T-cell (primary cell): ENCODE data around the gene SPATS1. TPM values are rescaled to one million over a fixed set of nuclear protein-coding genes. Genes with fewer than 3 reads are reported as not detected.
"Not testable (repeated sequence)": the region's sequence is repeated elsewhere in the genome, so short reads cannot be mapped to it uniquely, and the experiment has no call there.

ENCODE experiments used
- ATAC-seq, 4 experiments: fragments of 200-7000 bp in 3 of 4; fragments of 150-1000 bp in 1 of 4; cut with Tn5 transposase; replicated peaks in 1 of 4; 1 replicate in 3 of 4; 2 replicates in 1 of 4; pipeline ENCODE4 v1.10.0; 2021; ENCODE audit warnings: moderate library complexity in 3 of 4, mild to moderate bottlenecking in 2 of 4, moderate number of reproducible peaks in 1 of 4
- CTCF ChIA-PET, 2 donors: fragments of 300-600 bp; sonication (Branson Sonifier 250); formaldehyde crosslinking; loops; one replicate each; lab custom pipeline; 2022; ENCODE audit warnings: antibody characterized with exemption in 2 of 2; lab: Charles Lee
- POLR2A ChIA-PET, 2 donors: fragments of 300-600 bp; sonication (Branson Sonifier 250); formaldehyde crosslinking; loops; one replicate each; lab custom pipeline; 2022; ENCODE audit warnings: antibody characterized with exemption in 2 of 2; lab: Charles Lee
- DNase-seq, 35 experiments: peaks; one replicate each; pipeline versions ENCODE4 v3.0.0 to v3.0.0-alpha.2; 2013 to 2023
- H3K27ac ChIP-seq: one replicate; pipeline ENCODE4 v1.5.1; 2013; ENCODE audit warnings: low read length
- H3K27me3 ChIP-seq, 2 experiments: replicated peaks in 1 of 2; 1 replicate in 1 of 2; 2 replicates in 1 of 2; pipeline versions ENCODE4 v1.6.1 to v1.7.0; 2013; ENCODE audit warnings: low read length in 1 of 2, mixed read lengths in 1 of 2; ENCODE audit not compliant: control insufficient read depth in 2 of 2, insufficient read depth in 2 of 2; ENCODE audit errors: extremely low read depth in 1 of 2
- H3K36me3 ChIP-seq, 2 donors: 1 replicate in 1 of 2; 2 replicates in 1 of 2; pipeline versions ENCODE4 v1.6.1 to v1.7.0; 2013; ENCODE audit warnings: low read length in 1 of 2; ENCODE audit not compliant: control insufficient read depth in 2 of 2, insufficient read depth in 1 of 2; ENCODE audit errors: extremely low read depth in 1 of 2
- H3K4me1 ChIP-seq, 2 experiments: 1 replicate in 1 of 2; 2 replicates in 1 of 2; pipeline versions ENCODE4 v1.6.1 to v1.7.0; 2013; ENCODE audit warnings: low read length in 2 of 2, mixed read lengths in 1 of 2; ENCODE audit not compliant: insufficient read depth in 2 of 2, control insufficient read depth in 1 of 2; ENCODE audit errors: extremely low read depth in 1 of 2
- H3K4me3 ChIP-seq, 2 donors: 1 replicate in 1 of 2; 2 replicates in 1 of 2; pipeline versions ENCODE4 v1.5.1 to v1.7.0; 2013; ENCODE audit warnings: mild to moderate bottlenecking in 2 of 2, low read length in 1 of 2, moderate library complexity in 1 of 2; ENCODE audit not compliant: control insufficient read depth in 1 of 2; ENCODE audit errors: extremely low read depth in 1 of 2
- H3K9me3 ChIP-seq: 2 replicates; pipeline ENCODE4 v1.7.0; 2013
- H3K27ac Mint-ChIP-seq, 2 donors: one replicate each; pipeline ENCODE4 v1.8.0; 2020 to 2021; ENCODE audit warnings: mild to moderate bottlenecking in 2 of 2, mixed read lengths in 2 of 2
- H3K27me3 Mint-ChIP-seq, 2 donors: one replicate each; pipeline ENCODE4 v1.8.0; 2021 to 2022; ENCODE audit warnings: mixed read lengths in 2 of 2
- H3K36me3 Mint-ChIP-seq: one replicate; pipeline ENCODE4 v1.8.0; 2021; ENCODE audit warnings: mixed read lengths
- H3K4me1 Mint-ChIP-seq, 3 donors: one replicate each; pipeline ENCODE4 v1.8.0; 2020 to 2022; ENCODE audit warnings: mixed read lengths in 3 of 3, mild to moderate bottlenecking in 1 of 3
- H3K4me3 Mint-ChIP-seq, 3 donors: one replicate each; pipeline ENCODE4 v1.8.0; 2020 to 2022; ENCODE audit warnings: mild to moderate bottlenecking in 3 of 3, mixed read lengths in 3 of 3, moderate library complexity in 3 of 3
- H3K9me3 Mint-ChIP-seq, 3 donors: one replicate each; pipeline ENCODE4 v1.8.0; 2020 to 2022; ENCODE audit warnings: mixed read lengths in 3 of 3
- WGBS: methylation state at CpG from one replicate; pipeline ENCODE4 v1.1.5; 2013; ENCODE audit warnings: missing lambda C conversion rate; ENCODE audit not compliant: insufficient coverage; 5-methylcytosine and 5-hydroxymethylcytosine counted together
- total RNA-seq, 35 experiments: library from RNA in 6 of 35; stranded (reverse) in 6 of 35; fragments of 120-200 nt in 1 of 35; gene quantifications; one replicate each; pipeline versions ENCODE4 v1.2.1 to v1.2.4 and lab custom pipeline; 2013 to 2026

The SPATS1 gene
- total RNA-seq, 5 donors from 2014 or later (not counting 1 experiment from before 2014, with no cell fraction given): not detected

DNA sequence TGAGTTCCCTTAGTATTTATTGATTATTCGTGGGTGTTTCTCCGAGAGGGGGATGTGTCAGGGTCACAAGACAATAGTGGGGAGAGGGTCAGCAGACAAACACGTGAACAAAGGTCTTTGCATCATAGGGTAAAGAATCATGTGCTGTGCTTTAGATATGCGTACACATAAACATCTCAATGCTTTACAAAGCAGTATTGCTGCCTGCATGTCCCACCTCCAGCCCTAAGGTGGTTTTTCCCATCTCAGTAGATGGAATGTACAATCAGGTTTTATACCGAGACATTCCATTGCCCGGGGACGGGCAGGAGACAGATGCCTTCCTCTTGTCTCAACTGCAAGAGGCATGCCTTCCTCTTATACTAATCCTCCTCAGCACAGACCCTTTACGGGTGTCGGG, 14.2 kb upstream of the SPATS1 start:
- H3K27ac ChIP-seq, H3K36me3 Mint-ChIP-seq, POLR2A ChIA-PET, H3K4me1 ChIP-seq, H3K4me3 ChIP-seq, H3K4me3 Mint-ChIP-seq, DNase-seq, H3K9me3 ChIP-seq, CTCF ChIA-PET, H3K27ac Mint-ChIP-seq, H3K4me1 Mint-ChIP-seq, H3K36me3 ChIP-seq, ATAC-seq, H3K9me3 Mint-ChIP-seq: not testable (repeated sequence)
- H3K27me3 ChIP-seq: peaks cover 10 to 14% of the 10 kb centered on the region in 2 experiments
- H3K27me3 Mint-ChIP-seq: peaks cover 36 to 39% of the 10 kb centered on the region in 2 donors
- WGBS: no CpG with 5 or more reads among the region's 9 CpGs

DNA sequence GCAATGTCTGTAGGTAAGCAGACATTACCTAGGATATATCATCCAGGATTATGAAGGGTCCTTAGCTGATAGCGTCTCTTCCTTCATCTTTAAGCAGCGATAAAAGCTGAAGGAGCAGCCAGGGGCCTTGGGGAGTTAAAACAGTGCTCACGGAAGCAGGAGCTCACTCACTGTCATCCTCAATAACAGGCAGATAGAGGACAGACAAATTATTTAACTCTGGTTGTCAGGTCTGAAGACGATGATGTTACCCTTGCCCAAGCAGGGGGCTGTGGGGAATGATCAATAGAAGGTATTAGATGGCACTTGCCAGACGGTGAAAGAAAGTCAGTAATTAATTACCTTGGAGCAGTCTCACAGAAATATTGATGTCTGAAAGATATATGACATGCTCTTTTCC, 12.6 kb upstream of the SPATS1 start:
- H3K27ac Mint-ChIP-seq: no peak overlapping the region
- Histone ChIP-seq H3K9me3 (no peaks in the 10 kb centered on the region), H3K4me3 (no peak overlapping the region), H3K36me3 (no peaks in the 10 kb centered on the region), H3K27ac (no peak overlapping the region), H3K27me3 (peaks cover 10 to 14% of the 10 kb centered on the region in 2 experiments), H3K4me1 (no peaks in the 10 kb centered on the region)
- POLR2A ChIA-PET: no interaction called here
- no peaks in the 10 kb centered on the region for H3K4me1 Mint-ChIP-seq
- DNase-seq (no peak), ATAC-seq (no peak)
- WGBS: 82% methylated on average over 2 of the region's 5 CpGs
- no peaks in the 10 kb centered on the region for H3K36me3 Mint-ChIP-seq
- no peak overlapping the region for H3K4me3 Mint-ChIP-seq
- H3K27me3 Mint-ChIP-seq: peaks cover 36 to 41% of the 10 kb centered on the region in 2 donors
- CTCF ChIA-PET: interaction anchor here in 1 of 2 donors (0.6 kb wide), 1 partner anchor 233 kb away, joined by 4 read pairs; no protein-coding TSS in a partner anchor
- no peaks in the 10 kb centered on the region for H3K9me3 Mint-ChIP-seq

DNA sequence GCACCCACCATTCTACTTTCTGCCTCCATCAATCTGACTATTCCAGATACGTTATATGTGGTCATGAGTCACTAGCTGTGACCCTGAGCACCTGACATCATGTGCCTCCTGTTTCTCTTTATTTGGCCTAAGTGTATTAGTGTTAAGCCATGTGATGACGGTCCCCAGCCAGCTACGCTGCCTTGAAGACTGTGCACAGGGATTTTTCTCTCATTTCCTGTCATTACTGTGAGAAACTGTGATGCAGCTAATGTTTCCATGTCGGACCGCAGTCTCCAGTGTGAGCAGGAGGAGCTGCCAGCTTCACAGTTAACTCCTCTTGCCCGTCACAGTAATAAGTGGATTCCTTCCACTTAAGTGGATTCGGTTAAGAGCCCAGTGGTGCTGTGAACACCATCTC, 9.9 kb upstream of the SPATS1 start:
- Mint-ChIP-seq H3K27ac (no peak overlapping the region), H3K4me1 (no peaks in the 10 kb centered on the region), H3K27me3 (peaks cover 37 to 44% of the 10 kb centered on the region in 2 donors), H3K4me3 (no peak overlapping the region), H3K36me3 (no peaks in the 10 kb centered on the region), H3K9me3 (no peaks in the 10 kb centered on the region)
- ATAC-seq (no peak), DNase-seq (no peak)
- peaks cover 9 to 13% of the 10 kb centered on the region in 2 experiments for H3K27me3 ChIP-seq
- no peaks in the 10 kb centered on the region for H3K4me1 ChIP-seq
- ChIA-PET POLR2A (interaction anchor here in 1 of 2 donors (0.5 kb wide), 1 partner anchor 1463 kb away, joined by 4 read pairs; no protein-coding TSS in a partner anchor), CTCF (interaction anchor here (0.6 to 0.7 kb wide), 2 partner anchors 27 to 194 kb away, joined by 3 read pairs; no protein-coding TSS in a partner anchor)
- no peak overlapping the region for H3K27ac ChIP-seq
- no peaks in the 10 kb centered on the region for H3K36me3 ChIP-seq
- 57% methylated on average over 3 of the region's 7 CpGs for whole genome bisulfite sequencing
- no peaks in the 10 kb centered on the region for H3K9me3 ChIP-seq
- no peak overlapping the region for H3K4me3 ChIP-seq

DNA sequence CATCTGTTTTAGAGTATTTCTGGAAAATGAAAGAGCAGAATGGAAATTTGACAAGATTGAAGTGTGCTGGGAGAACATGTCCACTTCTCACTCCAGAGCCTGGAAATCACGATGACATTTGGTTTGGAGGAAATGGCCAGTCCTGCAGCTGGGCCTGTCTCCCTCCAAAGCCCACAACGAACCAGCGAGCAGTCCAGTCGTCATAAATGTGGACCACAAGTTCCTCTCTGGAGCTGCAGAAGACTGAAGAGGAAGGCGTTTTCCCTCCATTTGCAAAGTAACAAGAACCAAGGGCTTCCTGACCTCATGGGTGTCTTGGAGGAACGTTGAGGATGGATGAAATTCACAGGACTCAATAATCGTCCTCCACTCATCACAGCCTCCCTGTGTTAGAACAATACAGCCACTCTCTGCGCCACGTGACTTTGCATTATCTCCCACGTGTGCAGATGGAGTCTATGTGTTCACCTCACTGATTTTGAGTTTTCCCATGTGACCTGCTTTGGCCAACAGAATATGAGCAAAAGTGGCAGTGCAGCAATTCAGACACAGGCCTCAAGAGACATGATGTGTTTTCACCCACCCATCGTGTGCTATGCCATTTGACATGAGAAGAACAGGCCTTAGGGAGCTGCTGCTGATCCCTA, 9.1 kb upstream of the SPATS1 start:
- ChIA-PET POLR2A (no interaction called here), CTCF (interaction anchor here in 1 of 2 donors (0.6 to 0.8 kb wide), 2 partner anchors 65 to 194 kb away, joined by 3 read pairs; no protein-coding TSS in a partner anchor)
- no peak overlapping the region for H3K4me3 Mint-ChIP-seq
- no peaks in the 10 kb centered on the region for H3K4me1 ChIP-seq
- no peaks in the 10 kb centered on the region for H3K9me3 Mint-ChIP-seq
- no peaks in the 10 kb centered on the region for H3K4me1 Mint-ChIP-seq
- H3K4me3 ChIP-seq: no peak overlapping the region
- no peaks in the 10 kb centered on the region for H3K9me3 ChIP-seq
- H3K36me3 ChIP-seq: no peaks in the 10 kb centered on the region
- ATAC-seq: no peak
- H3K27me3 Mint-ChIP-seq: peaks cover 32 to 39% of the 10 kb centered on the region in 2 donors
- no peak overlapping the region for H3K27ac ChIP-seq
- 89% methylated on average over 3 of the region's 11 CpGs for WGBS
- H3K36me3 Mint-ChIP-seq: no peaks in the 10 kb centered on the region
- DNase-seq: no peak
- H3K27me3 ChIP-seq: peaks cover 6 to 16% of the 10 kb centered on the region in 2 experiments
- no peak overlapping the region for H3K27ac Mint-ChIP-seq

DNA sequence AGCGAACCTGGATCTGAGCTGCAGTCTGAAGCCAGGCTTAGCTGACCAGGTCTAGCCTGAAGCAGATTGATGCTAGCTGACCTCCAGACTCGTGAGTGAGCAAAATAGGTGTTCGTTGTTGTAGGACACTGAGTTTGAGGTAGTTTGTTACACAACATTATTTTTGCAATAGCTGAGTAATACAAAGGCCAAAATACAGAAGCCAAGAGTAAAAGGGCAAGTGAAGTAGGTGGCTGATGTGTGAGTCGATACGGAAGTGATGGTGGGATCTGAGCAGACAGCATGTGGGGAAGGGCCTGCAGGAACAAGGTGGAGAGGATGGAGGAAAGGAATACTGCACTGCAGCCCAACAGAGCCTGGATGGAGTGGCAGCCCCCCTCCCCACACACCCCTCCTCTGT, 8.5 kb upstream of the SPATS1 start:
- WGBS: 77% methylated on average over 3 of the region's 5 CpGs
- Histone ChIP-seq H3K4me3 (no peak overlapping the region), H3K4me1 (no peaks in the 10 kb centered on the region), H3K27ac (no peak overlapping the region), H3K9me3 (no peaks in the 10 kb centered on the region), H3K36me3 (no peaks in the 10 kb centered on the region), H3K27me3 (peaks cover 5 to 17% of the 10 kb centered on the region in 2 experiments)
- H3K27ac Mint-ChIP-seq: no peak overlapping the region
- ChIA-PET CTCF (interaction anchor here in 1 of 2 donors (0.8 kb wide), 1 partner anchor 65 kb away, joined by 3 read pairs; no protein-coding TSS in a partner anchor), POLR2A (no interaction called here)
- peaks cover 28 to 35% of the 10 kb centered on the region in 2 donors for H3K27me3 Mint-ChIP-seq
- H3K4me3 Mint-ChIP-seq: no peak overlapping the region
- DNase-seq (no peak), ATAC-seq (no peak)
- H3K36me3 Mint-ChIP-seq: no peaks in the 10 kb centered on the region
- H3K9me3 Mint-ChIP-seq: no peaks in the 10 kb centered on the region
- H3K4me1 Mint-ChIP-seq: no peaks in the 10 kb centered on the region

DNA sequence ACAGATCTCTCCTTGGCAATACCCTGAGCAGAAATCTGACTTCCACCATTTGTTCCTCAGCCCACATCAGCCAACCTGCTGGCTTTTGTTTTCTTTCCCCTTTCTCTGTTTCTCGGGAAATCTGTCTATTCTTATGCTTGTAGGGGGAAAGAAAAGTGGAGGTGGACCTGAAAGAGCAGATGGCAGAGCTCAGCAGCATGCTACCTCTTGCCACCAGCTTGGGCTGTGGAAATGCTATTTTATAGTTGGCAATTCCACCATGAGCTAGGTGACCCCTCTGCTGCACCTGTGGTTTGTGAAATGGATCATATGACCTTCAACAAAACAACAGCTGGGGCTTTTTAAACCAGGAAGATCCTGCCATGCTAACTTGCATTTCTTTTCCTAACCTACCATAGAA, 6.8 kb upstream of the SPATS1 start:
- H3K36me3 ChIP-seq: no peaks in the 10 kb centered on the region
- Mint-ChIP-seq H3K27me3 (peaks cover 14 to 19% of the 10 kb centered on the region in 2 donors), H3K4me3 (no peak overlapping the region), H3K9me3 (no peaks in the 10 kb centered on the region), H3K36me3 (no peaks in the 10 kb centered on the region), H3K4me1 (no peaks in the 10 kb centered on the region), H3K27ac (no peak overlapping the region)
- no peak overlapping the region for H3K27ac ChIP-seq
- no peaks in the 10 kb centered on the region for H3K4me1 ChIP-seq
- ATAC-seq (no peak), DNase-seq (no peak)
- no peaks in the 10 kb centered on the region for H3K9me3 ChIP-seq
- H3K27me3 ChIP-seq: peaks cover 0 to 19% of the 10 kb centered on the region in 2 experiments
- H3K4me3 ChIP-seq: no peak overlapping the region
- ChIA-PET CTCF (interaction anchor here (0.7 to 1.5 kb wide), 4 partner anchors 9 to 163 kb away, joined by 3 to 5 read pairs (median 4); no protein-coding TSS in a partner anchor), POLR2A (no interaction called here)
- no CpG with 5 or more reads among the region's 1 CpG for WGBS
